OCI-LY7 (cell line): ENCODE data around the gene PCBP3. TPM values are rescaled to one million over a fixed set of nuclear protein-coding genes. Genes with fewer than 3 reads are reported as not detected.

Experiments
- BruUV-seq: library from RNA; stranded (reverse); fragments of 400-500 nt; replicated peaks from 2 replicates; lab custom pipeline; 2021; lab: Mats Ljungman, UMichigan
- CTCF ChIA-PET: fragments of 300-600 bp; sonication (Branson Sonifier 250); formaldehyde crosslinking; loops from one replicate; lab custom pipeline; 2022; ENCODE audit warnings: antibody characterized with exemption; ENCODE audit not compliant: unreplicated experiment; lab: Charles Lee
- POLR2A ChIA-PET: fragments of 300-600 bp; sonication (Branson Sonifier 250); formaldehyde crosslinking; loops from one replicate; lab custom pipeline; 2022; ENCODE audit warnings: antibody characterized with exemption; lab: Charles Lee
- DNase-seq: peaks from one replicate; pipeline ENCODE4 v3.0.0-alpha.2; 2015; ENCODE audit warnings: low spot score
- H2AFZ ChIP-seq: fragments of 200-600 bp; sonication (generic), shearing (Covaris generic); 2 replicates; pipeline ENCODE4 v1.6.1; 2014; ENCODE audit warnings: mild to moderate bottlenecking, antibody characterized with exemption, low read length, moderate library complexity
- H3K27ac ChIP-seq: fragments of 200-600 bp; sonication (generic); 2 replicates; pipeline ENCODE4 v1.5.1; 2014; ENCODE audit warnings: mixed run types, low read depth, mild to moderate bottlenecking, moderate library complexity, low read length, inconsistent platforms; ENCODE audit not compliant: poor library complexity, severe bottlenecking
- H3K36me3 ChIP-seq: fragments of 200-600 bp; sonication (generic); 2 replicates; pipeline ENCODE4 v1.6.1; 2014; ENCODE audit warnings: mild to moderate bottlenecking, antibody characterized with exemption, low read length, moderate library complexity, mixed read lengths; ENCODE audit not compliant: insufficient read depth
- H3K4me1 ChIP-seq: fragments of 200-600 bp; sonication (generic); 2 replicates; pipeline ENCODE4 v1.5.1; 2014; ENCODE audit warnings: mild to moderate bottlenecking, low read length; ENCODE audit not compliant: insufficient read depth, poor library complexity, severe bottlenecking
- H3K4me2 ChIP-seq: fragments of 200-600 bp; sonication (generic); 2 replicates; pipeline ENCODE4 v1.6.1; 2014; ENCODE audit warnings: mild to moderate bottlenecking, low read length
- H3K4me3 ChIP-seq: fragments of 200-600 bp; sonication (generic); 2 replicates; pipeline ENCODE4 v1.5.1; 2014; ENCODE audit warnings: mild to moderate bottlenecking, low read depth, low read length; ENCODE audit not compliant: poor library complexity, severe bottlenecking
- H3K79me2 ChIP-seq: fragments of 200-600 bp; sonication (generic); 2 replicates; pipeline ENCODE4 v1.6.1; 2016; ENCODE audit warnings: low read depth, mild to moderate bottlenecking, low read length, moderate library complexity, mixed read lengths; ENCODE audit not compliant: insufficient read depth
- H3K9me2 ChIP-seq: fragments of 200-600 bp; sonication (generic); 2 replicates; pipeline ENCODE4 v1.6.1; 2016; ENCODE audit warnings: mild to moderate bottlenecking, low read length, mixed read lengths; ENCODE audit not compliant: insufficient read depth
- H3K9me3 ChIP-seq: fragments of 200-600 bp; sonication (generic); 2 replicates; pipeline ENCODE4 v1.6.1; 2014; ENCODE audit warnings: mild to moderate bottlenecking, mixed run types, low read length, mixed read lengths
- H4K20me1 ChIP-seq: fragments of 200-600 bp; sonication (generic); 2 replicates; pipeline ENCODE4 v1.6.1; 2014; ENCODE audit warnings: mild to moderate bottlenecking, antibody characterized with exemption, low read length, moderate library complexity, mixed read lengths; ENCODE audit not compliant: insufficient read depth
- EZH2phosphoT487 ChIP-seq: fragments of 200-600 bp; sonication (generic); IDR thresholded peaks from 2 replicates; pipeline ENCODE4 v1.6.1; 2018; ENCODE audit warnings: low read depth, borderline replicate concordance, mild to moderate bottlenecking, mixed run types, antibody characterized with exemption, low read length, moderate library complexity, mixed read lengths
- intact Hi-C: fragments of 100-400 bp; cut with micrococcal nuclease; formaldehyde crosslinking; loops from one replicate; pipeline ENCODE4 v1.10.0; 2022; ENCODE audit not compliant: unreplicated experiment
- total RNA-seq, 2 experiments: library from RNA; depleted of rRNA in 1 of 2; stranded (reverse); fragments of >200 nt in 1 of 2; shearing (Covaris generic) in 1 of 2; gene quantifications; 2 replicates each; pipeline ENCODE4 v1.2.3, GENCODE V29; 2014 to 2022
- TF ChIP-seq, protein P1 (sequence below): fragments of 200-600 bp; sonication (generic); conservative IDR thresholded peaks from 2 replicates; pipeline ENCODE4 v1.5.1; 2014; ENCODE audit warnings: mild to moderate bottlenecking, antibody characterized with exemption, low read length, moderate library complexity, mixed read lengths

The PCBP3 gene
- total RNA-seq, 2 experiments from 2014 or later = 0.61 TPM; not detected in 1

DNA sequence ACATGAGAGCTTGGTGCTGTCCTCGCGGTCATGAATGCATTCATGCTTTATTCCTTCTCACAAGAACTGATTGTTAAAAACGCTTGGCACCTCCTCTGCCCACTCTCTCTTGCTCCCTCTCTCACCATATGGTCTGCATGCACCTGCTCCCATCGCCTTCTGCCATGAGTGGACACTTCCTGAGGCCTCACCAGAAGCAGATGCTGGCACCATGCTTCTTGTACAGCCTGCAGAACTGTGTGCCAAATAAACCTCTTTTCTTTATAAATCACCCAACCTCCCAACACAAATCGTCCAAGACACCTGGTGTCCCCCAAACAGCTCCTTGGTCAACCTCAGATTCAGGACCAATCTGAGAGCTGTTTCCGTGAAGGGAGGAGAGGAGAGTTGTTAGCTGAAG, 43.3 kb upstream of the PCBP3 start:
- H4K20me1 ChIP-seq = no peaks in the 10 kb centered on the region
- ChIA-PET POLR2A (no interaction called here), CTCF (no interaction called here)
- intact Hi-C loops = no loop called here
- BruUV-seq = no TSS peak
- no peaks in the 10 kb centered on the region for H3K9me3 ChIP-seq
- no peaks in the 10 kb centered on the region for H3K9me2 ChIP-seq
- no peak overlapping the region for H2AFZ ChIP-seq
- peaks cover 73% of the 10 kb centered on the region for H3K36me3 ChIP-seq
- no peak overlapping the region for H3K27ac ChIP-seq
- peaks cover 4% of the 10 kb centered on the region; the same call in 1 of the 2 replicates for H3K79me2 ChIP-seq
- H3K4me1 ChIP-seq = peaks cover 4% of the 10 kb centered on the region
- H3K4me2 ChIP-seq = no peak overlapping the region
- H3K4me3 ChIP-seq = no peak overlapping the region
- no peak for TF ChIP-seq EZH2phosphoT487
- TF ChIP-seq, protein P1, sequence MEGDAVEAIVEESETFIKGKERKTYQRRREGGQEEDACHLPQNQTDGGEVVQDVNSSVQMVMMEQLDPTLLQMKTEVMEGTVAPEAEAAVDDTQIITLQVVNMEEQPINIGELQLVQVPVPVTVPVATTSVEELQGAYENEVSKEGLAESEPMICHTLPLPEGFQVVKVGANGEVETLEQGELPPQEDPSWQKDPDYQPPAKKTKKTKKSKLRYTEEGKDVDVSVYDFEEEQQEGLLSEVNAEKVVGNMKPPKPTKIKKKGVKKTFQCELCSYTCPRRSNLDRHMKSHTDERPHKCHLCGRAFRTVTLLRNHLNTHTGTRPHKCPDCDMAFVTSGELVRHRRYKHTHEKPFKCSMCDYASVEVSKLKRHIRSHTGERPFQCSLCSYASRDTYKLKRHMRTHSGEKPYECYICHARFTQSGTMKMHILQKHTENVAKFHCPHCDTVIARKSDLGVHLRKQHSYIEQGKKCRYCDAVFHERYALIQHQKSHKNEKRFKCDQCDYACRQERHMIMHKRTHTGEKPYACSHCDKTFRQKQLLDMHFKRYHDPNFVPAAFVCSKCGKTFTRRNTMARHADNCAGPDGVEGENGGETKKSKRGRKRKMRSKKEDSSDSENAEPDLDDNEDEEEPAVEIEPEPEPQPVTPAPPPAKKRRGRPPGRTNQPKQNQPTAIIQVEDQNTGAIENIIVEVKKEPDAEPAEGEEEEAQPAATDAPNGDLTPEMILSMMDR = no peak
- no peak for DNase-seq

DNA sequence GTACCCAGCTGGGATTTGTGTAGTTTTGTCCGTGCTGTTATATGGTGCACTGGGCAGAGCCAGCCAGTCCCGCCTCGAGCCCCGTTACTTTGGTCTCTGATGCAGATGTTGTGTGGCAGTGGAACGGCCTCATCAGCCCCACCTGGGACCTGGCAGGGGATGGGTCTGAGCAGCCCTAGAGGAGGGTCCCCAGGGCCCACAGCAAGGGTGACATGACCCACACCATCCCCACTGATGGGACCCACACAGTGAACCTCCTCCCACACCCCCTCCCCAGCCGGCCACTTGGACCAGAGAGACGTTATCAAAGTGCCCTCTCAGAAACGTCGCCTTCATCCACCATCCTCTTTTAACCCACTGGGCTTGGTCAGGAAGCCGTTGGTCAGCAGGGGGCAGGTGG, 42.0 kb upstream of the PCBP3 start:
- no peaks in the 10 kb centered on the region for H3K9me3 ChIP-seq
- no peak overlapping the region for H3K4me2 ChIP-seq
- H3K9me2 ChIP-seq = no peaks in the 10 kb centered on the region
- no peak for TF ChIP-seq EZH2phosphoT487
- TF ChIP-seq, protein P1 = no peak
- peaks cover 3% of the 10 kb centered on the region for H3K4me1 ChIP-seq
- intact Hi-C loops = no loop called here
- no peaks in the 10 kb centered on the region for H3K79me2 ChIP-seq
- ChIA-PET POLR2A (no interaction called here), CTCF (no interaction called here)
- no peak overlapping the region for H3K27ac ChIP-seq
- no peak for DNase-seq
- BruUV-seq = no TSS peak
- no peak overlapping the region for H2AFZ ChIP-seq
- peaks cover 61% of the 10 kb centered on the region for H3K36me3 ChIP-seq
- no peak overlapping the region for H3K4me3 ChIP-seq
- H4K20me1 ChIP-seq = no peaks in the 10 kb centered on the region

DNA sequence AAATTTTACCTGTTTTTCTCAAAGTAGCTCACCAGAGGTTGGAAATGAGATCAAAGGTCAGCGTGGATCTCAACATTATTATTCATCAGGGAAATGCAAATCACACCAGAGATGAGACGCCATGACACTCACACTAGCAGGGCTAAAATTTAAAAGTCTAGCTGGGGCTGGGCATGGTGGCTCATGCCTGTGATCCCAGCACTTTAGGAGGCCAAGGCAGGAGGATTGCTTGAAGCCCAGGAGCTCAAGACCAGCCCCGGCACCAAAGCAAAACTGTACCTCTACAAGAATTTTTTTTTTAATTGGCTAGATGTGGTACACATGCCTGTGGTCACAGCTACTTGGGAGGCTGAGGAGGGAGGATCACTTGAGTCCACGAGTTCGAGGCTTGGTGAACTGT, 41.4 kb upstream of the PCBP3 start:
- Histone ChIP-seq H3K27ac (no peak overlapping the region), H4K20me1 (no peaks in the 10 kb centered on the region), H3K9me2 (no peaks in the 10 kb centered on the region), H3K4me2 (no peak overlapping the region), H3K9me3 (no peaks in the 10 kb centered on the region), H3K4me1 (no peaks in the 10 kb centered on the region), H3K79me2 (no peaks in the 10 kb centered on the region), H3K36me3 (peaks cover 55% of the 10 kb centered on the region), H2AFZ (no peak overlapping the region), H3K4me3 (no peak overlapping the region)
- DNase-seq = no peak
- TF ChIP-seq, protein P1 = no peak
- TF ChIP-seq EZH2phosphoT487 = no peak
- ChIA-PET CTCF (no interaction called here), POLR2A (no interaction called here)
- intact Hi-C loops = no loop called here
- BruUV-seq = no TSS peak
